HFF-Myc (cell line): ENCODE data around the gene CHDH.

Source experiments
- DNase-seq: peaks from one replicate; pipeline ENCODE4 v3.0.0-alpha.2; 2011; ENCODE audit warnings: low read depth; ENCODE audit errors: extremely low read depth
- H3K4me3 ChIP-seq: replicated peaks from 2 replicates; pipeline ENCODE4 v1.5.1; 2011; ENCODE audit warnings: low read depth, mild to moderate bottlenecking, control low read depth, low read length
- CTCF ChIP-seq: IDR thresholded peaks from 2 replicates; pipeline ENCODE4 v1.5.1; 2012; ENCODE audit warnings: mild to moderate bottlenecking, low read depth, low read length, control low read depth; ENCODE audit errors: missing control alignments

Gene CHDH

GRCh38 chr3:53798144-53798543 is 48.1 kb downstream of the CHDH start:
- TF ChIP-seq CTCF = no peak
- DNase-seq = no peak
- no peak overlapping the region for H3K4me3 ChIP-seq

DNA sequence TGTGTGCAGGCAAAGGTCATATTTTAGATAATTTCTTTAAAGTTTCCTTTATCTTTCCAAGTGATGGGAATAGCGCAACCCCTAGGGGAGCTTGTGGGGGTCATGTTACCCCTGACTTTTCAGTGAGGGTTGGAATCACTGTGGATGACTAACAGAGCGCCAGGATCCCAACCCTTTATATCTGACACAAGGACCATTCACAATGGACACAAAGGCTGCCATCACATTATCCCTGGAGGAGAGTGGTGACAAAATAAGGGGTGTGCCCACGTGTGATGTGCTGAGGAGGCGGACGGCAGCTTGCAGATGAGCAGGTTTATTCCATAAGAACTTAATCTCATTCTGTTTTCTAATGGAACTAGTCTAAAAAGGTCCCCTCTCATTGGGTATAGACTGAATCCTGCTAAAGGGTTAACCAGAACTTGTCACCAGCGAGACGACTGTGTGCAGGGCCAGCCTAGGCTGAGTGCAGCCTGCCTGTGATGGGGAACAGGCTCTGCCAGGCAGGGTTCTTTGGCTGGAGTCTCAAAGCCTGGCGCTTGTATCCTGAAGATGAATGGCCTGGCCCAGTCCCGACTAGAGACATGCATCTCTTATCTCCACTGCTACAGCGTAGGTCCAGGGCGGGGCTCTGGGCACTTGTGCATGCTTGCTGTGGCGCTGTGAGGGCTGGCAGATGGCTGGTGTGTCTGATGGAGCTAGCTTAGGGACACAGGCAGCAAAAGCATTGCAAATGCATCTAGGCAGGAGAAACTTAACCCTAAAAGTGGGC is 50.2 kb downstream of the CHDH start:
- DNase-seq = no peak
- no peak overlapping the region for H3K4me3 ChIP-seq
- TF ChIP-seq CTCF = no peak

GRCh38 chr3:53795176-53795575 is 51.0 kb downstream of the CHDH start:
- TF ChIP-seq CTCF = no peak
- no peak overlapping the region for H3K4me3 ChIP-seq
- no peak for DNase-seq

DNA sequence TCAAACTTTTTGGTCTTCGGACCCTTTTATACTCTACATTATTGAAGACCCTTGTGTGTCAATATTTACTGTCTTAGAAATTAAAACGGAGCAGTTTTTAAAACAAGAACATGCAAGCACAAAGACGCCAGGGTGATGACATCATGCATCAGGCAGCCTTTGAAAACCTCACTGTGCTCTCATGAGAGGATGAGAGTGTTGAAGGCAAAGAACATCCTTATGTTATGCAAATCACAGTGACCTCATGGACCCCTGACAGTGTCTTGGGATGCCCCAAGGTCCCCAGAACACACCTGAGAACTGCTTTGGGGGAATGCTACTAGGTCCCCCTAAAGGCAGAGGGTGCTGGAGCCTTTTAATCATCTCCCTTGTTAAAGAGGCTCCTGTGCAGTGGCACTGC is 51.6 kb downstream of the CHDH start:
- H3K4me3 ChIP-seq = no peak overlapping the region
- no peak for TF ChIP-seq CTCF
- DNase-seq = no peak

DNA sequence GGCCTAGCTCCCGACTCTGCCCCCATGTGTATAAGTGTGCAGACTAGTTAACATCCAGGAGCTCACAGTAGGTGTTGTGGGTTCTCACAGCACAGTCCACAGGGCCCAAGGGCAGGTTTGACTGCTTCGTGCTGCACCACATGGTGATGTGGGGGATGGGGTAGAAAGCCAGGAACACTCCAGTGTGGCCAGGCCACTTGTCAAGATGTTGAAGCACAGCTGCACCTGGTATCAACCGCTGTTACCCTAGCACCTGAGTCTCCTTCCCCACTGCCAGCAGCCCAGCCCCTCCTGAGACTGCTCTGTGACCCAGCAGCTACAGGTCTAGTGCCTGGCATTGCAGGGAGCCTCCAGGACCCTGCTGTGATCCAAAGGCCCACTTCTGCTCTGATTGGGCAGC is 53.4 kb downstream of the CHDH start:
- no peak for TF ChIP-seq CTCF
- no peak for DNase-seq
- no peak overlapping the region for H3K4me3 ChIP-seq

GRCh38 chr3:53791317-53791716 is 54.9 kb downstream of the CHDH start:
- no peak overlapping the region for H3K4me3 ChIP-seq
- no peak for TF ChIP-seq CTCF
- DNase-seq = no peak

GRCh38 chr3:53790470-53790869 is 55.7 kb downstream of the CHDH start:
- no peak for DNase-seq
- no peak overlapping the region for H3K4me3 ChIP-seq
- no peak for TF ChIP-seq CTCF
